MM.1S (cell line): ENCODE measurements around the gene ZMYND10.
"Not testable (repeated sequence)": the region's sequence is repeated elsewhere in the genome, so short reads cannot be mapped to it uniquely, and the experiment has no call there.

Source experiments
- CTCF ChIP-seq: fragments of 300-600 bp; sonication (generic); IDR thresholded peaks from 2 replicates; pipeline ENCODE4 v1.5.1; 2016; ENCODE audit warnings: antibody characterized with exemption, low read length, mixed read lengths
- EZH2phosphoT487 ChIP-seq: fragments of 300-600 bp; sonication (generic); IDR thresholded peaks from 2 replicates; pipeline ENCODE4 v1.6.1; 2018; ENCODE audit warnings: antibody characterized with exemption, low read length

- TF ChIP-seq CTCF, EZH2phosphoT487: not testable (repeated sequence)
Observed at GRCh38 chr3:50312041-50312440, 33.5 kb downstream of the ZMYND10 start.
